HG02840 (cell line): ENCODE results near the gene CDC26.
A peak's percentile ranks its signal among the peaks of the same experiment; 100 is the strongest.

Experiments
- ATAC-seq: cut with Tn5 transposase; IDR thresholded peaks from one replicate; pipeline ENCODE4 v1.9.1; 2021; ENCODE audit warnings: mild to moderate bottlenecking, moderate library complexity, moderate number of reproducible peaks; ENCODE audit not compliant: unreplicated experiment, low FRiP score

The CDC26 gene

DNA sequence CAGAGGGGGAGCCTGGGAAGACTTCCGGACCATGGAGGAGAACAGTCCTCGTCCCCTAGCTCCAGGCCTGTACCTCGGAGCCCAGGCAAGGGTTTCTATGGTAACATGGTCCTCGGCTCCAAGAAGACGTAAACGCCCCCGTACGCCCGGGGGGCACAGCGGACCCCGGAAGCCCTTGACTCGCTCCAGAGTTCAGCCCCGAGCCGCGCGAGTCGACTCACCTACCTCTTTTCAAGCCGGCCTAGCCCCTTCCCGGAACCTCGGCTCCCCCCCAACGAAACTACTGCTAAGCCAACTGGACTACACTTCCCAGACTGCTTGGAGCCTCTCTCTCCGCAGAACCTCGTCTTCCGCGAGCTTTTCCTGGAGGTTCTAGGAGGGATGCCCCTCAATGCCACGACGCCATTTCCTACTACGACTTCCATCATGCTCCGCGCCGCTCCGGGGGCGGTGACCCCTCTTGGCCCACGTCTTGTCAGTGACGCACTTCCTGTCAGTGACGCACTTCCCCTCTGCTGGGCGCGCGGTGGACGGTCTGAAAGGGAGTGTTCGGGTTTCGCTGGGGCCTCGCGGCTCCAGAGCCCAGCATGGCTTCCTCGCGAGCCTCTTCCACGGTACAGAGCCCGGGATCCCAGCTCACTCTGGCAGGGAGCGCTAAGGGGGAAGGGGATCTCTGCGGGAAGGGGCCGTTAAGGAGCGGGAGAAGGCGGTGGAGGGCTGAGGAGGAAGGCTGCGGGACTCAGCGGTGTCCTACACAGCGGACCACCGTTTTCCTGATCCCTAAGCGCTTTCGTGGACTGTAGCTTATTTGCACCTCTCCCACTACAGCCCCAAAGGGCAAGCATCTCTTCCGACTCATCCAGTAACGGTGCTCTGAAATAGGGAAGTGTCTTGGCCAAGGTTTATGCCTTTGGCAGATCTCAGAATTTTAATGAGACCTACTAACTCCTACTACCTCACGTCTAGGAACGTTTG is at the start of gene CDC26, which contains the start of gene PRPF4:
TSS of gene CDC26 (minus strand) at position 416 of the 975 bp plus-strand sequence. CDS start 3,065 bp downstream, outside the sequence.
TSS of gene PRPF4 (plus strand) at position 502 of the 975 bp plus-strand sequence. CDS start at position 588, 86 bp downstream.
- peak; percentile 96 for ATAC-seq

DNA sequence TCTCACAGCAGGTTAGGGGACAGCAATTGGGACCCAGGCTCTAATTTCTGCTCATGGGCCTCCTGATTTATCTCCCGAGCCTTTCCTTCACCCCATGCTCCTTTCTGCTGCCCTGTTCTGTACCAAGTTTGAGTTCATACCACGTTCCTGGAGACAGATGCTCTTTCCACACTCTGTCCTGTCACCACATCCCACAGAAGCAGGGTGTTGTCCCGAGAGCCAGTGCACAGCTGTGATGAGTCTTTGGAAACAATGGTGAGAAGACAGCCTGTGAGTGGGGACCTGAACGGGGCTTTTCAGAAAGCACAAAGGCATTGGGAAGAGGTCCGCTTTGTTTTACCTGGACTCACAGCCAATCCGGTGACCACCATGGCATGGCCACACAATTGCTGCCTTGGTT is 47.3 kb upstream of the CDC26 start:
- ATAC-seq = no peak

DNA sequence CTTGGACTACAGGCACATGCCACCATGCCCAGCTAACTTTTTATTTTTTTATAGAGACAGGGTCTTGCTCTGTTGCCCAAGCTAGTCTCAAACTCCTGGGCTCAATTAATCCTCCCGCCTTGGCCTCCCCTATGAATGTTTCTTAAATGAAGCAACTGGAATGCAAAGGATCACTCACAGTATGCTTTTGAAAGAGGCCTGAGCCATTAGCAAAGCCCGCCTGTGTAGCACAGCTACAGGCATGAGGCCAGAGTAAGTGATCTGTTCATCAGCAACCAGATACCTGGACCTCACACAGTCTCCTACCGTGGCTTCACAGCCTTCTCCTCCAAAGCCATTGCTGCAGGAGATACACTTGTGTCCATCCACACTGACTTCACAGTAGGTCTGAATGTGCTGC is 44.7 kb upstream of the CDC26 start:
- ATAC-seq = no peak

DNA sequence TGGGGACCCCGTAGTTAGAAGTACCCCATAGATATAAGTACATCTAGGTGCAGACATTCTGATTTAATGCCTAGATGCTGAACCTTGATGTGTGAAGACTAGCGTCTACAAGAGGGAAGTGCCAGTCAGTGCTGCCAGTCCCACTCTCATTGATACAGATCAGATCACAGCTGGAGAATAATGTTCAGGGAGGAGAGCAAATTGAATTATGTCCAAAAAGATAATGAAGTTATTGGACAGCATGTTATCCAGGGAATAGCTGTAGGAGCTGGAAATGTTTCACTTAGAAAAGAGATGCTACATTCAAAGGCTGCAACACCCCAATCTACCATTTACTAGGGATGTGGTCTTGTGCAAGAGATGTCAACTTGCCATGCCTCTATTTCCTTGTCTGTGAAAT is 43.7 kb upstream of the CDC26 start:
- no peak for ATAC-seq

DNA sequence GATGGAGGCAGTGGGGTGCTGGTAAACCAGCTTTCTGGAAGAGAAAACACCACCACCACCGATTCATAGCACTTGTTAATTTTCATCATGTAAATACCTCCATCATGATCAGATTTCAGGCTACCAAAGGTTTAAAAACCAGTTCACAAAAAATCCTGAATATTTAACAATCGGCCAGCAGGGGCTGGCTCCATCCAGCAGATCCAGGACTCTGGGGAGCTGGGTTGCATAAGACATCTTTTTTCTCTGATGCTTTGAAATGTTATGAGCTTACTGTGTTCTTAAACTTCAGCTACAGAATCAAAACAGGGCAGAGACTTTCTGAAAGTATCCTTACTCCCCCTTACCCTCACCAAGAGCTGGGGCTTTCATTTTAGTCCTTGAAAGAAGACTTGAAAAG is 42.4 kb upstream of the CDC26 start:
- no peak for ATAC-seq

DNA sequence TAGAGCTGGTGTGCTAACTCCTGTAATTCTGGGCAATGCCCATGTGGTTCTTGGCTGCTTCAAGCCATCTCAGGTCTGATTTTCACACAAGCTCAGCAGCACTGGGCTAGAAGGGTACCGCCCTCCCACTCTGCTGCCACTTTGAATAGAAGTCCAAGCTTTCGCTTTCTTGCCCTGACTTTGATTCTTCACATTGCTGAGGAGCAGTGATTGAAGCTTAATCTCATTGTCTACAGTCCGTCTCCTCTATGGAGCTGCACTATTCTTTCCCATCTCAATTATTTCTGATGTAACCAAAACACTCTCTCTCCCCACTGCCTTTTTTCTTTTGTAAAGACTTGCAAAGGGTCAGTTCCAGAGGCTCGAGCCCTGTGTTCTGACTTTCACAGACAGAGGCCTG is 40.7 kb upstream of the CDC26 start:
- no peak for ATAC-seq

DNA sequence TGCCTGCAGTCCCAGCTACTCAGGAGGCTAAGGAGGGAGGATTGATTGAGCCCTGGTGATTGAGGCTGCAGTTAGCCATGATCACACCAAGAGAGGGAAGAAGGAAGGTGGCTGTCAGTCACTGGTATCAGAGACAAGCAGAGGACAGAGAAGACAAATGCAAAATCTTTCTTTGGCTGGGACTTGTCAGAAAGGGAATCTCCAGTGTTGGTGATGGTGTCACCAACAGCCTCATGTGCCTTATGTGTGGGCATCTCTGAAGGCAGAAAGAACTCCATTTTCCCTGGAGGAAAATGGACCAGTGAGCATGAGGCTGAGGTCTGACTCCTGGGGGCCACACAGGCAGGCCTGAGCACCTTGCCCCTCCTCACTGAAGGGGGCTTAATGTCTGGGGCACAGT is 39.9 kb upstream of the CDC26 start:
- no peak for ATAC-seq

DNA sequence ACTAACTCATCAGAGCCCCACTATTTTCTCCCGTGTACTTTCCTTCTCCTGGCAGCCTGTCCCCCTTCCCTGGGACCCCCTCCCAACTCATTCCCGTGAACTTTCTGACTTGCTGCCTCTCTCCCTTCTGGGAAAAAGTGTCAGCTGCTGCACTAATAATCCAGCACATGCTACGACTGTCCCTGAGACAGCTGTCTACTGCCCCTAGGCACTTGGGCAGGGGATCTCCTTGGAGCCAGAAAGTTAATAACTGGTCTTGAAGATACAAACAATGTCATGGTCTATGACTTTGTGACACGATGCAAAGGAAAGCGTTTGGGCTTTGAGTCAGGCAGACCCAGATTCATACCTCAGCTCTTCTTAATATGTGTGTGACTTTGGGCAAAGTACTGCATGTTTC is 37.9 kb upstream of the CDC26 start:
- no peak for ATAC-seq

DNA sequence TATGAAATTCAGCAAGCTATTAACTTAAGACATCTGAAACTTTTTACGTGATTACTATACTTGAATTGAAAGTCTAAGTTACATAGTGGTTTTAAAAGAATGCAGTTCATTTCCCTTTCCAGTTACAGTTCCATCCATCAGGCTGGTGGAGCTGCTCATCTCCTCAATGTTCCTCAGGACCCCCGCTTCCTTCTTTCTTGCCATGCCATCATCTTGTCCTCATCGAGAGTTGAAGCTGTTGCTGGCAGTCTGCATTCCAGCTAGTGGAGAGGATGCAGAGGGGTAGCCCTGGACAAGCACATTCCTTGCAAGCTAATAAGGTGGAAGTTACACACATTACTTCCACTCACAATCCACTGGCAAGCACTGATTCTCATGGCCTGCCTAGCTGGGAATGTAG is 36.6 kb upstream of the CDC26 start:
- no peak for ATAC-seq

DNA sequence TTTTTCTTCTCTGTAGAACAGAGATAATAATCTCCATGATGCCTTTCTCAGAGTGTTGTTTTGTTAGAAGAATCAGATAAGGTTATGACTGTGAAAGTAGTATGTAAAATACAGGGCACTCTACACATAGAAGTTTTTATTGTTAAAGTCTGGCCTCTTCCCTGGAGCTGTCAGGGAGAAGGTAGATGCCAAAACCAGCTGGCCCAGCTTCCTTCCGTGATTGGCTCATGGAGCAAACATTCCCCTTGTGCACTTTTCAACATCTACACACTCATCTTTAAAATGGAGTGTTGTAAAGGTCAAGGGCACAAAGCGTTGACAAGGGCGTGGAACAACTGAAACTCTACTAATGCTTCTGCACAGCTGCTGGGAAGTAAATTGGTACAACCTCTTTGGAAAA is 35.2 kb upstream of the CDC26 start:
- ATAC-seq = no peak

DNA sequence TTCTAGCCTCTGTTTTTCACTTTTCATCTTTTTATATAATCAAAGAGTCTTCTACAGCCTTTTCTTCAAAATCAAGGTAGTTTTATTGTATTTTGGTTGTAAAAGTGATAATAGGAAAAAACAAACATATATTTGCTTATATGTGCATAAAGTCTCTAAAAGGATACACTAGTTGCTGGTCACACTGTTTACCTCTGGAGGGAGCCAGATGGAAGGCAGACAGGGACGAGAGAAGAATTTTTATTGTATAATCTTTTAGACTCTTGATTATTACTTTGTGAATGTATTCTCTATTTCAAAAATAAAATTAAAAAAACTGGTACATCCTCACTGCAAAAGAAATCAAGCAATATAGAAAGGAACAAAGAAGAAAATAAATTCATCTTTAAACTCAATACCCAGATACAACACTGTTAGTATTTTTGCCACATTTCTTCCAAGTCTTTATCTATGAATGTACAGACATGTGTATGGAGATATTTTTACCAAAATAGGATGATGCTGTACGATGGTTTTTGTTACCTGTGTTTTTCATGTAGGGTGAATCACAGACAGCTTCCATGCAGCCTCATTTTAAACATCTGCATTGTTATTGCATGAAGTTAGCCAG is 33.9 kb upstream of the CDC26 start:
- no peak for ATAC-seq

DNA sequence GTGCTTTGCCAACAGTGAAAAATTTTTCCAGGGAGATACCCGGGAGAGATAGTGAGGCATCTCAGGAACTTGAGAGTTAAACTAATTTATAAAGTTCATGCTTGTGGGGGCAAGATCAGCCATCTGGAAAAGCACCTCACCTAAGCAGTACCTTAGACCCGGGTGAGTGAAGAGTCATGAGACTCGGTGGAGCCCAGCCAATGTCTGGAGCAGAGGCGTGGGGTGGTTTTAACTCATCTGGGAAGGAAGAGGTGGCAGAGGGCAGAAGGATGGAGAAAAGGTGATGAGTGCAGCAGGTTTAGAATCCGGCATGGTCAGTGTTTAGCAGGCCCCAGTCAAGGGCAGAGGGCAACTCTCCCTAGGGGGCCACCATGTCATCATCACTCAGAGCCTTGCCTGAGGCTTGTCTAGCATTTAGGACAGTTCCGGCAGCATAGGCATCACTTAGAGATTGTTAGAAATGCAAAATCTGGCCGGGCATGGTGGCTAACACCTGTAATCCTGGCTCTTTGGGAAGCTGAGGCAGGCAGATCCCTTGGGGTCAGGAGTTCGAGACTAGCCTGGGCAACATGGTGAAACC is 32.1 kb upstream of the CDC26 start:
- no peak for ATAC-seq

DNA sequence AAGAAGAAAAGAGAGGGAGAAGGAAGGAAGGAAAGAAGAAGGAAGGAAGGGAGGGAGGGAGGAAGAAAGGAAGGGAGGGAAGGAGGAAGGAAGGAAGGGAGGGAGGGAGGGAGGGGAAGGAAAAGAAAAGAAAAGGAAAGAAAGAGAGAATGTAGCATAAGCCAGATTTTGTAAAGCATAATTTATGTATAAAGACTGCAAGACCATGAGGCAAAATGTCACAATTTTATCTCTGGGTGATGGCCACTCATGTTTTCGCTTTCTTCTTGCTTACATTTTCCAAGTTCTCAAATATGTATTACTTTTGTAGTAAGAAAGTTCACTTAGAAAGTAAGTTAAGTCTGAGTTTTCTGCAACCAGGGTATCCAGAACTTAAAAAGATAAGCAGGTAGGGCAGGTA is 31.2 kb upstream of the CDC26 start:
- ATAC-seq = no peak

DNA sequence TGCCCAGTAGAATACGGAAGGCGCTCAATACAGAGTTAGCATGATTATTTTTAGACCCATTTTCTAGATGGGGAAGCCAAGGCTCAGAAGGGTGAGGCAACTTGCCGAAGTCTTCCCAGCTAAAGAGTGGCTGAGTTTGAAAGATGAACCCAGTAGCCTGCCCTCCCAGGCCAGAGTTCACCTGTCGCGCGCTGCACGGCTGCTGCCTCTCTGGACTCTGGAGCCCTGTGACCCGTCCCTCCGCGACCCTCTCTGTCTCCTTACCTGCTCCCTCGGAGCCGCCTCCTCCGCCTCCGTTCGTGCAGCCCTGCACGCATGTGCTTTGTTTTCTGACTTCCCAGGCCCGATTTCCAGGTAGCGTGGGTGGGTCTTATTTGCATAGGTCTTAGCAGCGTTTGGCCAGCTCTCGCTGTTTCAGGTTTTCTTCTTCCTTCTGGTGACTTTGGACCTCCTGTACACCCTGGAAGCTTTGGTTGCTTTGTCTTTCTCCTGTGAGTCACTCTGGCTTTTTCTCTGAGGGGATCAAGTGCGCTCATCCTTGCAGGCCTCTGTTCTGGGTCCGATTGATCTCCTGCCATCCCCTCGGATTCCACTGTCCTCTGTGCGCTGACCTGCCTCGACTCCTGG is 27.5 kb upstream of the CDC26 start, which contains the start of gene RNF183:
TSS of gene RNF183 (minus strand) at position 585 of the 627 bp plus-strand sequence. CDS start 5,192 bp downstream, outside the sequence.
- no peak for ATAC-seq

DNA sequence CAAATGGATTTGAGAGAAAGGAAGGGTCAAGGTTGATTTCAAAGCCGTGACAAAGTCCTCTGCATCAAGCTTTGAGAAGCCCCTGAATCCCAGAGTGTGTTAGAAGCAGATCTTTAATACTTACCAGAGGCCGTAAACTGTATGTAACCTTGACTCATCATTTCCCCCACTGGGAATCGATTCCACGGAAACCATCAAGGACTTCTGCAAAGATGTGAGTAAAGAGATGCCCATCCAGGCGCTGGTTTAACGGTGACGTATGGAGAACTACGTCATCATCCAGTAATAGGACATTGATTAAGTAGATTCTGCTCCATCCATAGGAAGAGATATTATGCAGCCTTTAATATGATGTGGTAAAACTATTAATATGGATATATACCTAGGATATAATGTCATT is 26.2 kb upstream of the CDC26 start:
- ATAC-seq = no peak

DNA sequence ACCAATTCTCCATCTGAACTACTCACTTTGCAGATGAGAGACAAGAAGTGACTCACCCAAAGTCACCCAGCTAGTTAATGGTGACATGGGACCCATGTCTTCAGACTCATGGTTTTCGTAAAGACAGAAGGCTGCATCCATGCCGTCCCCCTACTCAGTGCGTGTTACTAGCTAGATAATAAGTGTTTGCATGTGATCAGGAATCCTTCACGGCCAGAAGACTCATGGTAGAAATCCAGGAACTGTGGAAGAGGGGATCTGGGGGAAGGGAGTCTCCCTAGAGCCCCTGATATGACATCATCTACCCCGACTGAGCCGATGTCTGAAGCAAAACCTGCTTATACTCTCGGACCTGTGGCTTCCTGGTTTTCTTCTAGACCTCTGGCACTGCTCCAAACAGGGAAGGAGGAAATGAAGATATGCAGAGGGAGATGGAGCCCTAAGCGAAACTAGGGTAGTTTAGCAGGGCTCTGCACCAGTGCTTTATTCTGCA is 24.5 kb upstream of the CDC26 start:
- no peak for ATAC-seq

DNA sequence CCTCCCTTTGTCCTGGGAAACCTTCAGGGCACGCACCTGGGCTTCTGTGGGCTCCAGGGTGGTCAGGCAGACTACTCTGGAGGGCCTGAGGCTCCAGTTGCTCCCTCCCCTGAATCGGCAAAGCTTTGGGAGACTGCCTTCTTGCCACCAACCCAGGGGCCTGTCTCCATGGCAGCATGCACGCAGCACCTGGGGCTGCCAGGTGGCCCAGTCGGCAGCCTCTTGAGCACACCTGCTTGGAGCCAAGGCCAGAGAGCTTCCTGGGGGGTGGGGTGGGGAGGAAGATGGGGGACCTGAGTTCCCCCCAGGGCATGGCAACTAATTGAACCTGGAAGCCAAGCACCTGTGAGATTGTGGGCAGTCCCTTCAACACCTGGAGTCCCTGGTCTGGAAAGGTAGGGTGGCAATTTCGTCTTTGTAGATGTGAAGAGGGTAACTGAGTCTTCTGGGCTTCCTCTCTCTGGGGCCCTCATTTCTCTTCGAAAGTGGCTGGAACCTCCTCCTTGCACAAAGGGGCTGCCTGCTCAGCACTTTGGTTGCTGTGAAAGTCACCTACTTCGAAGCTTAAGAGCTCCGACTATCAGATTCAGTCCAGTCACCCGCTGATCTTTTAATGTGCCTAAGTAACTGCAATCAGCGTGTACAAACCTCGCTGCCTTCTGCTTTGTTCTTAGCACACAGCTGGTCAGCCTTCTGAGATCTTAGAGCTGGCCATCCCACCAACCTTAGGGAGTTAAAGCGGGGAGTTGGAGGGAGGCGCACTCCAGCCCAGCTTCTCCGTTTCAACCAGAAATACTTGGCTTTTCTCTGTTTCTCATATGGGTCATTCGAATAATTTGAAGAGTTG is 23.8 kb upstream of the CDC26 start:
- ATAC-seq = no peak

DNA sequence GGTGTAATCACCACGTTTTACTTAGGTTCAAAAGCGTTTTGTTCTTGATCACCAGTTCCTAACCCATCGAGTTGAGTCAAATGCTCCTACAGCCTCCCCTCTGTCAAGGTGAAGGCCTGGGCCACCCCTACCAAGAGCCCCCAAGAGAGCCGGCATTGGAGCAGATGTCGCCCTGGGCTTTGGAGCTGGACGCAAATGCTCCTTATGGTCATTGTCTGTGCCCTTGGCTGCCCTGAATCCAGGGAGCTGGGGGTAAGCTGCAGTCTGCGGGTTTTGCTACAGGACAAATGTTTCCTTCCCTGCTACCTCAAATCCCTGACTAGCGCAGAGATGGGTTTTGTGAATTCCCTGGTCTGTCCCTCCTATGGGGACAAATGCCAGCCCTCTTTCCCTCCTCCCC is 22.9 kb upstream of the CDC26 start:
- no peak for ATAC-seq

DNA sequence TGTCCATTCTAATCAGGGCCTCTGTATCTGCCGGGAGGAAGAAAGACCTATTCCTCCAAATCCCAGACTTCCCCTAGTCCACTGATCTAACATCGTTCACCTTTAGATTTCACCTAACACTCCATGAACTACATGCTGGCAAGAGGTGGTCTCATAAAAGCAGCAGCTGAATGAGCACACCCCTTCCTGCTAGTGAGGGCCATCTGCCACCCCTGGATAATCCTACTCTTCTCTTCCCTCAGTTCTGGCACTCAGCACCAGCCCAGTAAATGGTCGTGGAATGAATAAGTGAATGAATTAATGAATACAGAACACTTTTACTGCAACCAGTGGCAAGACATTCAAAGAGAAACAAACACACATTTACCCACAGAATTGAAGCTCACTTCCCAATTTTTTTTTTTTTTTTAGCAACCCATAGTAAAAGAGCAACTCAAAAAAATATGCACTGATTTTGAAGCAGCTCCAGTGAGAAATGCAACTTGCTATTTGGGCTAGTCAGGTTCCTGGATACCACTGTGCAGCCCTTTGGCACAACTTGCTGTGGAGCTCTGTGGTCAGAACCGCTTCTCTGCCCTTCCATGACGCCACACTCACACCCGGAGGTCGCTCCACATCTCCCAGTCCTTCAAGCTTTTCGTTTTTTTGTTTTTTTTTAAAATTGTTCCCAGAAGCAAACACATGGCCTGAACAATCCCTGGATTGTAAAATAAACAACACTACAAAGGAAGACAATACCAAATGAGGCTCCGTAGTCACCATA is 21.6 kb upstream of the CDC26 start:
- ATAC-seq = no peak
